HG03135 (cell line): ENCODE data around the gene CADPS.

ENCODE experiments used
- ATAC-seq: cut with Tn5 transposase; IDR thresholded peaks from one replicate; pipeline ENCODE4 v1.9.1; 2021; ENCODE audit warnings: mild to moderate bottlenecking, moderate library complexity; ENCODE audit not compliant: unreplicated experiment

Gene CADPS

GRCh38 chr3:62531981-62532380 is 343.2 kb downstream of the CADPS start:
- no peak for ATAC-seq

- no peak for ATAC-seq
Measured at GRCh38 chr3:62531493-62531892, 343.7 kb downstream of the CADPS start.

- ATAC-seq: no peak
Measured at GRCh38 chr3:62529230-62529629, 346.0 kb downstream of the CADPS start.

GRCh38 chr3:62527474-62527873 is 347.7 kb downstream of the CADPS start:
- ATAC-seq: no peak

GRCh38 chr3:62525281-62525680 is 349.9 kb downstream of the CADPS start:
- ATAC-seq: no peak

GRCh38 chr3:62523672-62524071 is 351.5 kb downstream of the CADPS start:
- ATAC-seq: no peak

- no peak for ATAC-seq
Measured at GRCh38 chr3:62521464-62522105, 353.6 kb downstream of the CADPS start.

GRCh38 chr3:62503516-62503915 is 371.7 kb downstream of the CADPS start:
- ATAC-seq: no peak

- no peak for ATAC-seq
Measured at GRCh38 chr3:62502315-62503300, 372.6 kb downstream of the CADPS start.

GRCh38 chr3:62501289-62501668 is 373.9 kb downstream of the CADPS start:
- no peak for ATAC-seq

- ATAC-seq: no peak
Measured at GRCh38 chr3:62500556-62501288, 374.5 kb downstream of the CADPS start.

GRCh38 chr3:62497156-62497555 is 378.1 kb downstream of the CADPS start:
- ATAC-seq: no peak

- ATAC-seq: no peak
Measured at GRCh38 chr3:62496503-62496902, 378.7 kb downstream of the CADPS start.

GRCh38 chr3:62493109-62493801 is 382.0 kb downstream of the CADPS start:
- no peak for ATAC-seq

- no peak for ATAC-seq
Measured at GRCh38 chr3:62482961-62483360, 392.3 kb downstream of the CADPS start.

GRCh38 chr3:62481962-62482361 is 393.3 kb downstream of the CADPS start:
- ATAC-seq: no peak

GRCh38 chr3:62480056-62480455 is 395.2 kb downstream of the CADPS start:
- ATAC-seq: no peak

GRCh38 chr3:62479326-62479725 is 395.9 kb downstream of the CADPS start:
- ATAC-seq: no peak

GRCh38 chr3:62475306-62475705 is 399.9 kb downstream of the CADPS start:
- ATAC-seq: no peak

GRCh38 chr3:62467966-62468722 is 407.1 kb downstream of the CADPS start:
- no peak for ATAC-seq
